HG02973 (cell line): ENCODE measurements around the gene TNNI2.
"Not testable (repeated sequence)": the region's sequence is repeated elsewhere in the genome, so short reads cannot be mapped to it uniquely, and the experiment has no call there.

Experiments used
- ATAC-seq: cut with Tn5 transposase; IDR thresholded peaks from one replicate; pipeline ENCODE4 v1.9.1; 2021; ENCODE audit warnings: moderate library complexity; ENCODE audit not compliant: unreplicated experiment

Gene TNNI2

DNA sequence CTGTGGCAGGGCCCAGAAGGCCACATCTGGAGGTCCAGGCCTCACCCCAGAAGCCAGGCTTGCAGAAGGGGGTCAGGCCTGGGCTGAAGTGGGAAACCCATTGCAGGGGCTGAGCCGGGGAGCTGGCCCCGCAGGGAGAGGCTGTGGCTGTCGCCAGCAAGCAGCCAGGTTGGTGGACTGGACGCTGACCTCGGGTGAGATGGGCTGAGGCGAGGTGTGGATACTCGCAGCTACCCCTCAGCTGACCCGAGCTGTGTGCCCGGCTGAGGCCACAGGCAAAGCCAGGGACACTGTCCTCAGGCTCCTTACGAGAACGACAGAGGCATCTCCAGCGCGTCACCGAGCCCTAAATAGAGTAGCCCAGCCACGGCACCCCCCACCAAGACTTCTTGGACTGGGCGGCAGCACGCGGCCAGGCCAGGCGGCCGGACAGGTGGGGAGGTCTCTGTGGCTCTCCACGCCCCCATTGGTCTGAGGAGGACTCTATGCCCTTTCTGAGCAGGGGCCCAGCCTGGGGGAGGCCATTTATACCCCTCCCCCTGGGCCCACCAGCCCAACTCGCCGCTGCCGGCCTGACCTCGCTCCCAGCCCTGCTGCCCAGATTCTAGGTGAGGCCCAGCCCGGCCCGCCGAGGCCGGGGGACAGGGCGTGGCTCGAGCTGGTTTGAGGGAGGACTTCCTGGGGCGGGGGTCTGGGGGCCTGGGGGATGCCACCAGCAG is at the start of gene TNNI2:
TNNI2 (plus strand) TSS at position 556 of the 719 bp plus-strand sequence. CDS start 716 bp downstream, outside the sequence.
- no peak for ATAC-seq

DNA sequence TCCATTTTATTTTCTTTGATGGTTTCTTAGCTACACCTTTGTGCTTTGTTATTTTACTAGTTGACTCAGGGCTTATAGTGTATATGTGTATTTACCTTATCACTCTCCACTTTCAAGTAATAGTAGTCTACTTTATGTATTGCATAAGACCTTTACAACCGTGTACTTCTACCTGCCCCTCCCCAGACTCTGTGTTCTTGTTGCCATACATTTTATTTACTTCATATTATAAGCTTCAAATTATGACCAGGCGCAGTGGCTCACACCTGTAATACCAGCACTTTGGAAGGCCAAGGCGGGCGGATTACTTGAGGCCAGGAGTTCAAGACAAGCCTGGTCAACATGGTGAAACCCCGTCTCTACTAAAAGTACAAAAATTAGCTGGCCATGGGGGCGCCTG is 46.9 kb upstream of the TNNI2 start:
- no peak for ATAC-seq

DNA sequence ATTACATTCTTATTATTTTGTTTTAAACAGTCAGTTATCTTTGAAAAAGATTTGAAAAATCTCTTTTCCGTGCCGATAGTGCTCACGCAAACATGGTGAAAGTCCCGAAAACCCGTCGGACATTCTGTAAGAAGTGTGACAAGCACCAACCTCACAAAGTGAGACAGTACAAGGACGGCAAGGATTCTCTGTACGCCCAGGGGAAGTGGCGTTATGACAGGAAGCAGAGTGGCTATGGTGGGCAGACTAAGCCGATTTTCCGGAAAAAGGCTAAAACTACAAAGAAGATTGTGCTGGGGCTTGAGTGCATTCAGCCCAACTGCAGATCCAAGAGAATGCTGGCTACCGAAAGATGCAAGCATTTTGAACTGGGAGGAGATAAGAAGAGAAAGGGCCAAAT is 46.3 kb upstream of the TNNI2 start:
- ATAC-seq = no peak

DNA sequence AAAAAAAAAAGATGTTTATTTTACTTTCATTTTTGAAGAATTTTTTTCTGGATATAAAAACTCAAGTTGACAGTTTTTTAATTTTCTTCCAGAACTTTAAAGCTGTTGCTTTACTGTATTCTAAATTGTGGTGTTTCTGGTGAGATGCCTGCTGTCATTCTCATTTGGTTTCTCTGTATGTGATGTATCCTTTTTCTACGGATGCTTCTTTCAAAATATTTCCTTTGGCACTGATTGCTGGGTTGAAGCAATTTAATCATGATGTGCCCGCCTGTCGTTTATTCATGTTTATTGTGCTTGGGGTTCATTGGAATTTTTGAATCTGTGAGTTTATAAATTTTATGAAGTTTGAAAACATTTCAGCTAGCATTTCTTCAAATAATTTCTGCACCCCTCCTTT is 45.7 kb upstream of the TNNI2 start:
- ATAC-seq = no peak

DNA sequence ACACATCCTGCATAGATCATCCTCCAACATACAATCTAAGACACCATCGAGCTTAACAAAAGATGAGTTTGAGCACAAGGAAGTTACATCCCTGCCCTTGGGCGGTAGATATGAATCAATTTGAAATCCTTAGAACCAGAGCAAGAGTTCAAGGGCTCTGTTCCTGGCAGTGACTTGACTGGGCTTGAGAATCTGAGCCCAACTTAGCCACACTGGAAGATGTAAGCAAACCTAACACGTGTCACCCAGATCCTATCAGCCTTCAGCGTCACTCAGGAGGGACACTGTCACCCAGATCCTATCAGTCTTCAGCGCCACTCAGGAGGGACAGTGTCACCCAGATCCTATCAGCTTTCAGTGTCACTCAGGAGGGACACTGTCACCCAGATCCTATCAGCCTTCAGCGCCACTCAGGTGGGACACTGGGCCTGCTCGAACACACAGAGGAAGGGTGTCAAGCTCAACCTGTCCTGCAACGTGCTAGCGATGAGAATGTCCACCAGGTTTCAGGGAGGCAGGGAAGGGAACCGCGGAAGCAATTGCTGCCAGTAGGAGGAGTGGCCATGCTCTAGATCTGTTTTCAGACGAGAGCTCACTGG is 42.3 kb upstream of the TNNI2 start:
- ATAC-seq = no peak

DNA sequence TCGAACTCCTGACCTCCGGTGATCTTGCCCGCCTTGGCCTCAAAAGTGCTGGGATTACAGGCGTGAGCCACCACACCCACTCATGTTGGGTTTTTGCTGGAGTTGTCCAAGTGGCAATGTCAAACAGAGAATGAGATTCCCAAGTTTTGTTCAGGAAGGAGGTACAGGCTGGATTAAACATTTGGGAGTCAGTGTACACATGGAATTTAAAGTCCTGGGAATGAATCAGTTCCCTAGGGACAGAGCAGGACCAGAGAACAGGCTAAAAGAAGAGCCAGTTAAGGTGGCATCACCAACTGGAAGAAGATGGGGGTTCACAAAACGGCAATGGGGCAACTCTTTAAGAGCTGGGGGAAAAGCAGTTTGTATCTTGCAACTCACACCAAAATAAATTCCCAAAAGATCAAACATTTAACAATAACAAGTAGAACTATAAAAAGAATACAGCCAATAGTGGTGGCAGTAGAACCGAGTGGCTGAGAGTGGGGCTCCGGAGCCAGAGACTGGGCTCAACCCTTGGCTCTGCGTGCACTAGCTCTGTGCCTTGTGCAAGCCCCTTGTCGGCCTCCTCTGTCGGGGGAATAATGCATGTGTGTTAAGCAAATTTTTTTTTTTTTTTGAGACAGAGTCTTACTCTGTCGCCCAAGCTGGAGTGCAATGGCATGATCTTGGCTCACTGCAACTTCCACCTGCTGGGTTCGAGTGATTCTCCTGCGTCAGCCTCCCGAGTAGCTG is 41.2 kb upstream of the TNNI2 start:
- ATAC-seq = no peak

DNA sequence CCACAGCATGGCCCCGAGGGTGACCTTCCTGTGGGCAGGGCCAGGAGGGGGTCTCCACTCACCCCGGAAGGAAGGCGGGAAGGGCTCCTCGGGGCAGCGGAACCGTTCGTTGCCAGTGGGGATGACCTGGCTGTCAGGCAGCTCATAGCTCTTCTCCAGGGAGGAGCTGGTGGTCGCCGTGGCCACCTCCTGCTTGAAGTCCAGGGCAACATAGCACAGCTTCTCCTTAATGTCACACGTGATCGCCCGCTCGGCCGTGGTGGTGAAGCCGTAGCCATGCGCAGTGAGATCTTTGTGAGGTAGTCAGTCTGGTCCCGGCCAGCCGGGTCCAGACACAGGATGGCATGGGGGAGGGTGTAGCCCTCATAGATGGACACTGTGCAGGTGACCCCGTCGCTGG is 35.5 kb upstream of the TNNI2 start:
- no peak for ATAC-seq

DNA sequence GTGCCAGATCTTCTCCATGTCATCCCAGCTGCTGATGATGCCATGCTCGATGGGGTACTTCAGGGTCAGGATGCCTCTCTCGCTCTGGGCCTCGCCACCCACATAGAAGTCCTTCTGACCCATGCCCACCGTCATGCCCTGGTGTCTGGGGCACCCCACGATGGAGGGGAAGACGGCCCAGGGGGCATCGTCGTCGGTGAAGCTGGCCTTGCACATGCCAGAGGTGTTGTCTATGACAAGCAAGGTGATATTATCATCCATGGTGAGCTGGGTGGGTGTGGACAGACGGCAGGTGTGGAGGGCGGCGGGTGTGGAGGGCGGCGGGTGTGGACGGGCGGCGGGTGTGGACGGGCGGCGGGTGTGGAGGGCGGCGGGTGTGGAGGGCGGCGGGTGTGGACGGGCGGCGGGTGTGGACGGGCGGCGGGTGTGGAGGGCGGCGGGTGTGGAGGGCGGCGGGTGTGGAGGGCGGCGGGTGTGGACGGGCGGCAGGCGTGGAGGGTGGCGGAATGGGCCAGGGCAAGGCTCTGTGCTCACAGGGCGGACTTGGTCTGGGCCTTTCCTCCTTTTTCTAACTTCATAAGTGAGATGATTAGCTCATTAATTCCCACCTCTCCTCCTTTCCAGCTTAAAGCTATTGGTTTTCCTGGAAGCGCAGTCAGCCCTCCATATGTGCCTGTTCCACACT is 34.8 kb upstream of the TNNI2 start:
- ATAC-seq = not testable (repeated sequence)

DNA sequence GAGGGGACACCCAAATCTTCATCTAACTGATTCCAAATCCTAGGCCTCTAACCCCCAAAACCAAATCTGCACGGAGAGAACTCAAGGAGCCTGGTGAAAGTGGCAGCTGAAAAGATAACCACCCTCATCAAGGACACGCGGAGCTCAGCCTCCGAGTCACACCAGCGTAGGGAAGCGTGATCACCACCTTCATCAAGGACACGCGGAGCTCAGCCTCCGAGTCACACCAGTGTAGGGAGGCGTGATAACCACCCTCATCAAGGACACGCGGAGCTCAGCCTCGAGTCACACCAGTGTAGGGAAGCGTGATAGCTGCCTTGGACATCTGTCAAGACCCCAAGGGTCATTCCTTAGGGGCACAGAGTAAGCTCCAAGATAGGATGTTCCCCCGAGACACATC is 33.3 kb upstream of the TNNI2 start:
- ATAC-seq = no peak

DNA sequence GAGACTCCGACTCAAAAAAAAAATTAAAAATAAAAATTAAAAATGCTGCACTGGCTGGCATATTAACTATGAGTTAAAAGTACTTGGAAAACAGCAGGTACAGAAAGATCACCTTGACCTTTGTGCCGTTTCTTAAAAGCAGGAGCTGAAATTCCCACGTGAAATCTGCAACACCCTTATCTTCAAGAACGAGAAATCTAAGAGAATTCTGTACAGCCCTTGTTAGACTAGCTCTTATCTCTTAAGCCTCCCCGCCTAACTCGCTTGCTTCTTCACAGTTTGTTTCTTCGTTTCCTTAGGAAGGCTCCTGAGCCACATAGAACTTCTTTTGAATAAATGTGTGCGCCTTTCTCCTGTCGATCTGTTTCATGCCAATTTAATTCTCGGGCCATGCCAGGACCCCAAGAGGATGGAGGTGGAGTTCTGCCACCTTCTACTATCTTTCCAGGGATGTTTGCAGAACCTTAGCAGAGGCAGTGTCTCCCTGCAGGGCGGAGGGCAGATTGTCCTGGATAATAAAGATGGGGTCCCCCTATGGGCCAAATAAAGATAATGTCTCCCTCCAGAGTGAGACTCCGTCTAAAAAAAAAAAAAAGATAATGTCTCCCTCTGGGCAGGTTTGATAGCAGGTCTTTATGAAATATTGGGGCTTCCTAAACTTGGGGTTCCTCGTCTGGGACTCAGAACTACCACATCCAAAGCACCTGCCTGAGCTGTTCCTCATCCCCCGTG is 31.4 kb upstream of the TNNI2 start:
- no peak for ATAC-seq

DNA sequence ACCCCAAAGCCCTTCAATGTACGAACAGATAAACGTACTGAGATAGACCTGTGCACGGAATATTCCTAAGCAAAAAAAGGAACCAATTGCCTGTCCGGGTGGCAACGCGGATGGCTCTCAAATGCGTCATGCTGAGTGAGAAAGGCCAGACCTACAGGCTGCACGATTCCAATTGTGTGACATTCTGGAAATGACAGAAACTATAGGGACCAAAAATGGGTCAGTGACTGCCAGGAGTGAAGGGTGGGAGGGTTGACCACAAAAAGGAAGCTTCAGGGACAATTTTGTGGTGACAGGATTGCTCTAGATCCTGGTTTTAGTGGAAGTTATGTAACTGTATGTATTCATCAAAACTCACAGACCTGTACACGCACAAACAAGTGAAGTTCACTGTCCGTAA is 28.0 kb upstream of the TNNI2 start:
- ATAC-seq = no peak

DNA sequence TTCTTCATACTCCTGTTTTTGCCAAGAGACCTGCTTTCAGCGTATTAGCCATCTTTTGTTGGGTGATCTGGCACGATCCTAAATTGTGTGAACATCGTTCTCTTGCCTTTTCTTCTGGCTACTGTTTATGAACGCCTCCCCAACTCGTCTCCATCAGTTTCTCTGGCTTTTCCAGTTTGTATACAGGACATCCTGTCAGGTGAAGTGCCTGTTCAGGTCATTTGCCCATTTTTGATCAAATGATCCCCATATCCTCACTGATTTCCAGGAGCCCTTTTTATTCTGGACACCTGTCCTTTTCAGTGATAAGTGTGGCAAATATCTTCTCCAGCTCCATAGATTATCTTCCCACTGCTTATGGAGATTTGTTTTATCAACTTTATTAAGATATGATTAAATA is 26.5 kb upstream of the TNNI2 start:
- ATAC-seq = no peak

DNA sequence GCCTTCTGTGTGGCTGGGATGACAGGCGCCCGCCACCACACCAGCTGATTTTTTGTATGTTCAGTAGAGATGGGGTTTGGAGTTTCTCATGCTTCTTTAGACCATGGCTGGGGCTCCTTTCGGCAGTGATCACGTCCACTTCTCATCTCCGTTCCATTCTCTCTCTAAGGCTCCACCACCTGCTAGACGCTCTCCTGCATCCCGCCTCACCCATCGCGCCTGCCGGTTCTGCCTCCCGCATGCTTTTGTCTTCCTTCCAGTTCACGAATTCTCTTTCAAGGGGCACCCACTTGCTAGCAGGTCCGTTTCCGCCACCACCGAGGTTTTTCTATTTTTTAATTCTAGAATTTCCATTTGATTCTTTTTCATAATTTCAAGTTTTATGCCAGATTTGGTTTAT is 26.0 kb upstream of the TNNI2 start:
- no peak for ATAC-seq

DNA sequence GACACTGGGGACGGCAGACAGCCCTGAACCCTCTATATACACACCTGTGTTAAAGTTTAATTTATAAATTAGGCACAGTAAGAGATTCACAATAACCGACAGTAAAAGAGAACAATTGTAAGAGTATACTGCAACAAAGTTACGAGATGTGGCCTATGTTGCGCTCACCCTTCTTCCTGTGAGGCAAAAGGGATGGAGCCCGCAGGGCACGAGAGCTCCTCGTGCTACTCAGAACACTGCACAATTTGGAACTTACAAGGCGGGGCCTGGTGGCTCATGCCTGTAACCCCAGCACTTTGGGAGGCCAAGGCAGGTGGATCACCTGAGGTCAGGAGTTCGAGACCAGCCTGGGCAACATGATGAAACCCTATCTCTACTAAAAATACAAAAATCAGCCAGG is 25.4 kb upstream of the TNNI2 start:
- not testable (repeated sequence) for ATAC-seq

DNA sequence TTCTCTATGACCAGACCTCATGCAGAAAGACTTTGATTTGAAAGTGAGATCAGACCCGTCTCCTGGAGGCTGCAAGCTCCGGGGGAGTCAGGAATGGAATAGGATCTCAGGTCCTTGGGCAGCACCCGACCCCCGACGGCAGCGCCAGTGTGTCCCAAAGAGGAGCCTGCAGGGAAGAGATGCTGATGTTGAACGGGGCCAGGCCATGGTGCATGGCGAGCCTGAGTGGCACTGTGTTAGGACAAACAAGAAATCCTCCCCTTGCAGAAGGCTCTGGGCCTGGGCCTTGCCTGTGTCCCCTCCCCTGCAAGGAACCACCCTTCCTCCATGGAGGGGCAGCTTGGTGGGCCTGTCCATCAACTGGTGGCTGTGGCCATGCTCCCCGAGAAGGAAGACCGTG is 24.1 kb upstream of the TNNI2 start:
- ATAC-seq = no peak

DNA sequence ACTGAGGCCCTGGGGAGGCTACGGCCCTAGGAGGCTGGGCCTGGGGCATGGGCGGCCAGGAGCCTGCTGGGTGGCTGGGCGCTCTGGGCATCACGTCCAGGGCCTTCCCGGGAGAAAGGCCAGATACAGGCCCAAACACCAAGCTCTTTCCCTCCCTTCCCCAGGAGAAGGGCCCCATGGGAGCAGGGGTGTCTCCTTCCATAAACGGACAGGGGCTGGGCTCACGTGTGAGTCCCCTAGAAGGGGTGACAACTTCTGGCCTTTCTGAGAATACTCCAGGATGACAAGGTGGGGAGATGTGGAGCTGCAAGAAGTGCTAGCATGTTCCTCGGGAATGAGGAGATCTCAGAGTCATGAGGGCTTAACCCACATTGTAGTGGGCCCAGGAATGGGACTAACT is 23.5 kb upstream of the TNNI2 start:
- no peak for ATAC-seq

DNA sequence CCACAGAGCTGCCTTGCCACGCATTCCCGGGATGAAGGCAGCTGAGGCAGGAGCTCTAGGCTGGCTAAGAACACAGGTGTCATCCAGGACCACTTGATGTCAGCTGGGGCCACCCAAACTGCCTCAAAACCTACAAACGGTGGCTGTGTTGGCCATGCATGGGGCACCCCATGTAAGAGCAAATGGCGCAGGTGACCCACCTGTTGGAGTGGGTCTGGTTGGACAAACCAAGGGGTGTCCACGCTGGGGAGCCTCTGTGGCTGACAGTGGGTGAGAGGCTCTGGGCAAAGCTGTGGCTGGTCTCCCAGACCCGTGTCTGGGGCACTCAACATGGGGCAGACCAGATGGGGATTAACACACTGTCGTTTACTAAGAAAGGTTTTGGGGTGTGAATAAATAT is 23.0 kb upstream of the TNNI2 start:
- no peak for ATAC-seq

DNA sequence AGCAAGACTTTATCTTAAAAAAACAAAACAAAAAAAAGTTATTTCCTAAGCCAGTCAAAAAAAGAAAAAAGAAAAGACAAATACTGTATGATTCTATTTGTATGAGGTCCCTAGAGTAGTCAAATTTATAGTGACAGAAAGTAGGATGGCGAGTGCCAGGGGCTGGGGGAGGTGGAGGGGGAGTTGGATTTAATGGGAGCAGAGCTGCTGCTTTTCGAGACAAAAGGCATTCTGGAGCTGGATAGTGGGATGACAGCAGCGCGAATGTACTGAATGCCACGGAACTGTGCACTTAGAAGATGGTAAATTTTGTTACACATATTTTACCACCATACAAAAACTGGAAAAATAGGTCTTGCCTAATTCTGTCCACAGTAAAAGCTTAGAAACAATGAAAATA is 21.8 kb upstream of the TNNI2 start:
- no peak for ATAC-seq

DNA sequence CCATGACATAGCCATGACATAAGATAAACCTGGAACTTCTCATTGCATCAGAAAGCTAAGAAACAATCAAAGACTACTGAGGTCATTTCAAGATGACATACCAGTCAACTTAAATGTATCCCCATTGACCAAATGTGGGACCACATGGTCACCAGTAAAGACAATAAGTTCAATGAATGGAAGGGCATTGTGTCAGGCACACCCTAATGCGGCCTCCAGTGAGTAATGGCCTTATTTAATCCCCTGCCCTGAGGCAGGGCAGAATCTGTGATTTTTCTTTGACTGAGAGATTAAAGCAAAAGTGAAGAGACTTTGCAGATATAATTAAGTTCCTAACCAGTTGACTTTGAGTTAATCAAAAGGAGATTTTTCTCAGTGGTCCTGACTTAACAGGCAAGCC is 21.3 kb upstream of the TNNI2 start:
- no peak for ATAC-seq

DNA sequence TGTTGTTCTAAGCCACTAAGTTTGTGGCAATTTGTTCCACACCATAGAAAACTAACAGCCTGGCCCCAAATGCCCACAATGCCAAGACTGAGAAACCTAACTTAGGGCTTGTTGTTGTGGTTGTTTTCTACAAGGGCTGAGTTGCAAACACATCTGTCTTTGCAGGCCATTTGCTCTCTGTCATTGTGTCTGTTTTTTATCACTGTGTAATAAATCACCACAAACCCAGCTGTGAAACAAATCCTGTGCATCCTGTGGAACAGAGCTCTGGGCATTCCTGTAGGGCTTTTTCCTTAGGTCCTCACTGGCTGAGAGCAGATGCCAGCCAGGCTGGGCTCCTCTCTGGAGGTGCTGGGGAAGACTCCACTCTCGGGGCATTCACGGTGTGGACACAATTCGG is 19.7 kb upstream of the TNNI2 start:
- ATAC-seq = no peak
